Fibroblast of villous mesenchyme (primary cell): ENCODE measurements around the gene SRBD1. TPM values are rescaled to one million over a fixed set of nuclear protein-coding genes. Genes with fewer than 3 reads are reported as not detected.

ENCODE experiments used
- DNase-seq: peaks from one replicate; pipeline ENCODE4 v3.0.0-alpha.2; 2010; ENCODE audit warnings: low read depth
- H3K4me3 ChIP-seq: 2 replicates; pipeline ENCODE4 v1.5.1; 2011; ENCODE audit warnings: low read depth, mild to moderate bottlenecking, low read length
- total RNA-seq: library from RNA; depleted of rRNA; stranded (reverse); fragments of >200 nt; gene quantifications from 2 replicates; pipeline ENCODE4 v1.2.3, GENCODE V29; 2012
- TF ChIP-seq, protein P1 (sequence below): IDR thresholded peaks from 2 replicates; pipeline ENCODE4 v1.5.1; 2012; ENCODE audit warnings: low read depth, mild to moderate bottlenecking, low read length; ENCODE audit not compliant: insufficient read depth

SRBD1 gene
- total RNA-seq, 1 donor, result 31.1 TPM

- TF ChIP-seq, protein P1, sequence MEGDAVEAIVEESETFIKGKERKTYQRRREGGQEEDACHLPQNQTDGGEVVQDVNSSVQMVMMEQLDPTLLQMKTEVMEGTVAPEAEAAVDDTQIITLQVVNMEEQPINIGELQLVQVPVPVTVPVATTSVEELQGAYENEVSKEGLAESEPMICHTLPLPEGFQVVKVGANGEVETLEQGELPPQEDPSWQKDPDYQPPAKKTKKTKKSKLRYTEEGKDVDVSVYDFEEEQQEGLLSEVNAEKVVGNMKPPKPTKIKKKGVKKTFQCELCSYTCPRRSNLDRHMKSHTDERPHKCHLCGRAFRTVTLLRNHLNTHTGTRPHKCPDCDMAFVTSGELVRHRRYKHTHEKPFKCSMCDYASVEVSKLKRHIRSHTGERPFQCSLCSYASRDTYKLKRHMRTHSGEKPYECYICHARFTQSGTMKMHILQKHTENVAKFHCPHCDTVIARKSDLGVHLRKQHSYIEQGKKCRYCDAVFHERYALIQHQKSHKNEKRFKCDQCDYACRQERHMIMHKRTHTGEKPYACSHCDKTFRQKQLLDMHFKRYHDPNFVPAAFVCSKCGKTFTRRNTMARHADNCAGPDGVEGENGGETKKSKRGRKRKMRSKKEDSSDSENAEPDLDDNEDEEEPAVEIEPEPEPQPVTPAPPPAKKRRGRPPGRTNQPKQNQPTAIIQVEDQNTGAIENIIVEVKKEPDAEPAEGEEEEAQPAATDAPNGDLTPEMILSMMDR, result no peak
- no peak for DNase-seq
- no peak overlapping the region for H3K4me3 ChIP-seq
Observed at GRCh38 chr2:45446016-45446415, 165.1 kb downstream of the SRBD1 start.

- no peak for DNase-seq
- no peak overlapping the region for H3K4me3 ChIP-seq
- TF ChIP-seq, protein P1, result no peak
Observed at GRCh38 chr2:45445037-45445436, 166.0 kb downstream of the SRBD1 start.

DNA sequence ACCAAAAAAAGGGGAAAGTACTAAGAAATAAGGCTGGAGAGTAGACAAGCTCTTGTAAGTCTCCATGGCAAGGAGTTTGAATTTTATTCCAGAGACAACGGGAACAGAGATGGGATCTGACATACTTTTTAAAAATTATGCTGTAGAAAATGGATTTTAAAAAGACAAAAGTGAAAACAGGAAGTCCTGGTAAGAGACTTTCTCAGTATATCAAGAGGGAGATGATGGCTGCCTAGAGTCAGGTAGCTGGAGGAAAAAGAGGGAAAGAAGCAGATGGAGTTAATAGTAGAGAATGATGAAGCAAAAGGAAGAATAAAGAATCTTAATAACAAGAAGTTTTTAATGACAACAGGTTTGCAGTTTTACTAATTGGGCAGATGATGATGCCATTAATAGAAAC lies 168.1 kb downstream of the SRBD1 start:
- TF ChIP-seq, protein P1, result no peak
- no peak for DNase-seq
- H3K4me3 ChIP-seq, result no peak overlapping the region

GRCh38 chr2:45442026-45442425 lies 169.0 kb downstream of the SRBD1 start:
- no peak overlapping the region for H3K4me3 ChIP-seq
- TF ChIP-seq, protein P1, result no peak
- DNase-seq, result no peak

- no peak for DNase-seq
- H3K4me3 ChIP-seq, result no peak overlapping the region
- TF ChIP-seq, protein P1, result no peak
Observed at GRCh38 chr2:45441571-45441970, 169.5 kb downstream of the SRBD1 start.

- TF ChIP-seq, protein P1, result peak; percentile 26
- DNase-seq, result no peak
- no peak overlapping the region for H3K4me3 ChIP-seq
Observed at GRCh38 chr2:45439788-45440773, 171.0 kb downstream of the SRBD1 start.
